Transverse colon (tissue), 3 donors: ENCODE results near the gene TMEM270.

Experiments used
- POLR2A ChIP-seq: fragments of 450-650 bp; IDR thresholded peaks from one replicate; pipeline ENCODE4 v1.6.1; 2016; ENCODE audit warnings: antibody characterized with exemption, mild to moderate bottlenecking, moderate library complexity
- TF ChIP-seq, protein P1 (sequence below), 5 experiments: fragments of 200-600 bp in 3 of 5; fragments of 450-650 bp in 2 of 5; sonication (generic) in 3 of 5; IDR thresholded peaks; 1 replicate in 2 of 5; 2 replicates in 3 of 5; pipeline ENCODE4 v1.5.1; 2016 to 2017; ENCODE audit warnings: antibody characterized with exemption in 5 of 5, inconsistent platforms in 3 of 5, mild to moderate bottlenecking in 2 of 5, moderate library complexity in 1 of 5

DNA sequence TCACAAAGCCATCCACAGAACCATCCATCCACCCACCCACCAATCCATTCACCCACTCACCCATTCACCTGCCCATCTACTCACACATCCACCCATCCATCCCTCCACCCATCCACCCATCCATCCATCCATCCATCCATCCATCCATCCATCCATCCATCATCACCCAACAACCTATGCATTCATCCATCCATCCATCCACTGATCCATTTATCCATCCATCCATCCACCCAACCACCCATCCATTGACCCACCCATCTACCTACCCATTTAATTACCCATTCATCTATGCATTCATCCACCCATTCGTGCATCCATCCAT lies 5.4 kb downstream of the TMEM270 start:
- TF ChIP-seq POLR2A = no peak
- TF ChIP-seq, protein P1, sequence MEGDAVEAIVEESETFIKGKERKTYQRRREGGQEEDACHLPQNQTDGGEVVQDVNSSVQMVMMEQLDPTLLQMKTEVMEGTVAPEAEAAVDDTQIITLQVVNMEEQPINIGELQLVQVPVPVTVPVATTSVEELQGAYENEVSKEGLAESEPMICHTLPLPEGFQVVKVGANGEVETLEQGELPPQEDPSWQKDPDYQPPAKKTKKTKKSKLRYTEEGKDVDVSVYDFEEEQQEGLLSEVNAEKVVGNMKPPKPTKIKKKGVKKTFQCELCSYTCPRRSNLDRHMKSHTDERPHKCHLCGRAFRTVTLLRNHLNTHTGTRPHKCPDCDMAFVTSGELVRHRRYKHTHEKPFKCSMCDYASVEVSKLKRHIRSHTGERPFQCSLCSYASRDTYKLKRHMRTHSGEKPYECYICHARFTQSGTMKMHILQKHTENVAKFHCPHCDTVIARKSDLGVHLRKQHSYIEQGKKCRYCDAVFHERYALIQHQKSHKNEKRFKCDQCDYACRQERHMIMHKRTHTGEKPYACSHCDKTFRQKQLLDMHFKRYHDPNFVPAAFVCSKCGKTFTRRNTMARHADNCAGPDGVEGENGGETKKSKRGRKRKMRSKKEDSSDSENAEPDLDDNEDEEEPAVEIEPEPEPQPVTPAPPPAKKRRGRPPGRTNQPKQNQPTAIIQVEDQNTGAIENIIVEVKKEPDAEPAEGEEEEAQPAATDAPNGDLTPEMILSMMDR (IDR thresholded peaks at IDR 0.05) = no peak
